Measurements from ENCODE around the gene RNGTT. TPM values are rescaled to one million over a fixed set of nuclear protein-coding genes. Genes with fewer than 3 reads are reported as not detected.
"Not testable (repeated sequence)": the region's sequence is repeated elsewhere in the genome, so short reads cannot be mapped to it uniquely, and the experiment has no call there.

Gene RNGTT
- total RNA-seq, 1 experiment from 2014 or later = 18.2 TPM

DNA sequence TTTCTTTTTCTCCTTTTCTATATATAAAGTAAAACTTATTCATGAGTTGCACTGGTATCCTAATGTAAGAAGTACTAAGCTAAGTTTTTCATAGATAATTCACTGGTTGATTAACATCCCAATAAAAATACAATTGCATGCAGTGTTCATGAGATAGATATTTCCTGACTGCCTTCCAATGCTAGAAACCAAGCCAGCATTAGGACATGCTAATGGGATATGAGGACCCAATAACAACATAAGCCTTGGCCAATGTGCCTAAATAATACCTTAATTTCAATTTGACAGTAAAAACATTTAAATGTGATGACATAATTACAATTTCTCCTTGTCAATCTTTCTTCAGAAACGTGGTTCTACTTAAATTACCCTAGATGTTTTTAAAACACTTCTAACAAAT, 152.7 kb downstream of the RNGTT start:
- DNase-seq (ENCODE audit: low spot score) = no peak

- DNase-seq (ENCODE audit: low spot score) = no peak
These were observed 153.3 kb downstream of the RNGTT start for GRCh38 chr6:88810089-88810488.

GRCh38 chr6:88808381-88808780, 155.0 kb downstream of the RNGTT start:
- no peak for DNase-seq (ENCODE audit: low spot score)

DNA sequence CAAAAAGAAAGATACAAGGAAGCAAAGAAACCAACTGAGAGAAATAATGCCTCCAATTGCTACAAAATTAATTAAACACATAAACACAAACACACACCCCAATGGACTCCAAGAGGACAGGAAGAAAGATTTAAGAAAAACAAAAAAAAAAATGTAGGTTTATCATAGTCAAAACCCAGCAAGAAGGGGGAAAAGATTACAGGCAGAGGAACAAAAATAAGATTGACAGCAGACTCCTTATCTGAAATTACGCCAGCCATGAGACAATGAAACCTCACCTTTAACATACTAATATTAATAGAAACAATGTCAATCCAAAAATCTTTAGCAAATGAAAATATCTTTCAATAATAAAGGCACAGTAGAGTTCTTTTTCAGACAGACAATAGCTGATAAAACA, 155.8 kb downstream of the RNGTT start:
- DNase-seq (ENCODE audit: low spot score) = no peak

GRCh38 chr6:88806728-88807127, 156.7 kb downstream of the RNGTT start:
- DNase-seq (ENCODE audit: low spot score) = no peak

- DNase-seq (ENCODE audit: low spot score) = no peak
These were observed 158.7 kb downstream of the RNGTT start for GRCh38 chr6:88804701-88805100.

DNA sequence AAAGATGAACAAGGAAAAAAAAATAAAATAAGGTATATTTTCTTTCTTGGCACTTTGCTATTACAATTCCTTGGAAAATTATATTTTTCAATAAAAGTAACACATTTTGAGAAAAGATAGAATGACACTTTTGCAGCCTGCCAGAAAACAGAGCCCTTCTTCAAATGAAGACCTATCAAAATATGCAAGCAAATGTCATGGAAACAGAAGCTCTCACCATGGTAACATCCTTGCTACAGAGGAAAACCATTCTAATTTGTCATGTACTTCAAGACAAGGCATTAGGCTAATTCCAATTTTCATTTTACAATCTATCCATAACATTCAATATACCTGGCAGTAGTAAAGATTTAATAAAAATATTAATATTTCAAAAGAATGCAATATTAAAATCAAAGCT, 177.9 kb downstream of the RNGTT start:
- DNase-seq (ENCODE audit: low spot score) = no peak

DNA sequence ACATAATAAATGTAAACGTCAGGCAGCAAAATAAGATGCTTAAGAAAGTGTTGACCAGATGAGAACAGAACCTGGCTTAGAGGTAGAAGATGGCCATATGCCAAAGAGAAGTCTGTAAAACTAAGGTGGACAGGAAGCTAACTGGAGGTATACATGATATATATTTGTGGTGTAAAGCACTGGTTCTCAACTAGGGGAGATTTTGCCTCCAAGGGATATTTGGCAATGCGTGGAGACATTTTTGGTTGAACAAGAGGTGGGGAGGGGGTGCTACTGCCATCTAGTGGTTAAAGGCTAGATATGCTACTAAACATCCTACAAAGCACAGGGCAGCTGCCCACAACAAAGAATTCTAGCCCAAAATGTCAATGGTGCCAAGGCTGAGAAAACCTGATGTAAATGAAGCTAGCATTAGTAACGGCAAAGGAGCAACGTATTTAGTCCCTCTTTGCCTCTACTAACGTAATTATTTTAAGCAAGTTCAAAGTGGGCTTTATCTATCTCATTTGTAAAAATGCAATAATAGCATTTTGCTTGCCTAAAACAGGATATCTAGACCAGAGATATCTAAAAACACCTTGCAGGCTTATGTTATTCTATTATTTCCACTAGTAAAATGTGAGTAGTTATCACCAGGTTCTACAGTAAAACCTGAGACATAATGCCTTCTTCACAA, 182.6 kb downstream of the RNGTT start:
- DNase-seq (ENCODE audit: low spot score) = peak; percentile 65

DNA sequence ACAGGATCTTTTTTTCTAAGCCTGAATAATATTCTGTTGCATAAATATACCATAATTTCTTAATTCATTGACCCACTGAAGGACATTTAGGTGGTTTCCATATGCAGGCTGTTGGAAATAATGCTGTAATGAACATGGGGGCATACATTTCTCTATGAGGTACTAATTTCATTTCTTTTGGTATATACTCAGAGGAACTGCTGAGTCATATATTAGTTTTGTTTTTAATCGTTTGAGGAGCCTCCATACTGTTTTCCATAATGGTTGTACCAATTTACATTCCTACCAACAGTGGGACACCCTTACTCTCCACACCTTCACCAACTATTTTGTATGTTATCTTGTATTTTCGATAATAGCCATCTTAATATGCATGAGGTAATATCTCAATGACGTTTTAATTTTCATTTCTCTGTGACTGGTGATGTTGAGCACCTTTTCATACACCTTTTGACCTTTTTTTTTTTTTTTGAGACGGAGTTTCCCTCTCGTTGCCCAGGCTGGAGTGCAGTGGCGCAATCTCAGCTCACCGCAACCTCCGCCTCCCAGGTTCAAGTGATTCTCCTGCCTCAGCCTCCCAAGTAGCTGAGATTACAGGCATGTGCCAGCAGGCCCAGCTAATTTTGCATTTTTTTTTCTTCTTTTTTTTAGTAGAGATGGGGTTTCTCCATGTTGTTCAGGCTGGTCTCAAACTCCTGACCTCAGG, 187.4 kb downstream of the RNGTT start:
- DNase-seq (ENCODE audit: low spot score) = no peak

- not testable (repeated sequence) for DNase-seq (ENCODE audit: low spot score)
These were observed 195.3 kb downstream of the RNGTT start for GRCh38 chr6:88768114-88768513.

DNA sequence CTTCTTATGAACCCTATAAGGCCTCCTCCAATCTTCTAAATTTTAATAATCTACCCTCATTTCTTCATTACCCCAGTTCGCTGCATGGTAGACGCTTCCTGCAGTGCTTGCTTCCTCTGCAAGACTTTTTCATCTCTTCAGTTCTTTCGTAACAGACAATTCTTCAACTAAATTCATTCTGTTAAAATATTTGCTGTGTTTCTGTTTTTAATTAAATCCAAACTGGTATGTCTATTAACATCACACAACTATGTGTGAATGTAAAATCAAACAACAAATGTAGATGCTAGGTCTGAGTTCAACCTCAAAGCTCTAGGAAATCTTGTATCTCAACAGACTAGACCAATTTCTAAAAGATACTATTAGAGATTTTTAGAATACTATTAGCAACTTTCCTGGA, 199.3 kb downstream of the RNGTT start:
- DNase-seq (ENCODE audit: low spot score) = no peak

GRCh38 chr6:88763160-88763559, 200.3 kb downstream of the RNGTT start:
- DNase-seq (ENCODE audit: low spot score) = peak; percentile 2

DNA sequence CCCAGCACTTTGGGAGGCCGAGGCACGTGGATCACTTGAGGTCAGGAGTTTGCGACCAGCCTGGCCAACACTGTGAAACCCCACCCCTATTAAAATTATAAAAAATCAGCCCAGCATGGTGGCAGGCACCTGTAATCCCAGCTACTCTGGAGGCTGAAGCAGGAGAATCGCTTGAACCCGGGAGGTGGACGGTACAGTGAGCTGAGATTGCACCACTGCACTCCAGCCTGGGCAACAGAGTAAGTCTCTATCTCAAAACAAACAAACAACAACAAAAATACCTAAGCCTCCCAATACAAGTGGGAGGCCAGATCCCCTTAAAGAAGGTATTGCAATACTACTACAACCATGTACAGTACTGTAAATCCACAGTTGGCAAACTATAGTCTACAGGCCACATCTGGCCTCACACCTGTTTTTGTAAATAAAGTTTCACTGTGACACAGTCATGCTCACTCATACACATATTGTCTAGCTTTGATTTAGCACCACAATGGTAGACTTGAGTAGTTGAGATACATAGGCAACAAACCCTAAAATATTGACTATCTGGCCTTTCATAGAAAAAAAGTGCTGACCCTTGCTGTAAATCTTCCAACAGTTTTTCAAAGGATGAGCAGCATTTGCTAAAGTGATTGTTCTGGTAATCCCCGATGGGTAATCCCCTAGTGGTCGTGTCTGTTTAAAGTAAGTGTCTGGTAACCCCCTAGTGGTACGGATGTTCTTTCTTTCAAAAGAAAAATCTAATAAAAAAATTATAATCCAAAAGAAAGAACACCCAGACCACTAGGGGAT, 202.0 kb downstream of the RNGTT start:
- DNase-seq (ENCODE audit: low spot score) = no peak

DNA sequence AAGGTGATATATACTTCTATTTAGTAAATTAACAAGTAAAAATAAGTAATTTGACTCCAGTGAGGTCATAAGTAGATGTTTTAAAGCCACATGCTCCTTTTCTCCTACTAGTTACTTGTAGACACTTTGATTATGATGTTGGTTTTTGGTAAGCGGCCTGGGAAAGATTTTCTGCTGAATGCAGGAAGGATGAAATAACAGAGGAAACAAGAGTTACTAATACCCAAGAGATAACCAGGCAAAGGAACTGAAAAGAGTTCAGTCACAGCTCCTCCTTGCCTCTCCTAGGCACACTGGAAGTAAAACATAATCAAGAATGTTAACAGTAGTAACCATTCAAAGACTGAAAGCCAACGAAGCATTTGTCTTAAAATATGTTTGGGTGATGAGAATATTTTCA, 203.3 kb downstream of the RNGTT start:
- no peak for DNase-seq (ENCODE audit: low spot score)

GRCh38 chr6:88750936-88751335, 212.5 kb downstream of the RNGTT start:
- no peak for DNase-seq (ENCODE audit: low spot score)

DNA sequence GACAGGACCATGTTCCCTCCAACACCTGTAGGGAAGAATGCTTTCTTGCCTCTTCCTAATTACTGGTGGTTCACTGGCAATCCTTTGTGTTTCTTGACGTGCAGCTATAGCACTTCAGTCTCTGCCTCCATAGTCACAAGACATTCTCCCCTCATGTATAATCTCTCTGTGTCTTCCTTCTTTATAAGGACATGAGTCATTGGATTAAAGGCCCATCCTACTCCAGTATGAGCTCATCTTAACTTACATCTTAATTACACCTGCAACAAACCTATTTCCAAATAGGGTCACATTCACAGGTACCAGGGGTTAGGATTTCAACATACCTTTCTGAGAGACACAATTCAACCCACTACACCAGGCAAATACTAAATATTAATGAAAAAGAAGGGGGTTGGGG, 213.6 kb downstream of the RNGTT start:
- DNase-seq (ENCODE audit: low spot score) = no peak

GRCh38 chr6:88748141-88748540, 215.3 kb downstream of the RNGTT start:
- DNase-seq (ENCODE audit: low spot score) = no peak

GRCh38 chr6:88741939-88742338, 221.5 kb downstream of the RNGTT start:
- DNase-seq (ENCODE audit: low spot score) = no peak

- DNase-seq (ENCODE audit: low spot score) = no peak
These were observed 222.3 kb downstream of the RNGTT start for GRCh38 chr6:88741071-88741470.

DNA sequence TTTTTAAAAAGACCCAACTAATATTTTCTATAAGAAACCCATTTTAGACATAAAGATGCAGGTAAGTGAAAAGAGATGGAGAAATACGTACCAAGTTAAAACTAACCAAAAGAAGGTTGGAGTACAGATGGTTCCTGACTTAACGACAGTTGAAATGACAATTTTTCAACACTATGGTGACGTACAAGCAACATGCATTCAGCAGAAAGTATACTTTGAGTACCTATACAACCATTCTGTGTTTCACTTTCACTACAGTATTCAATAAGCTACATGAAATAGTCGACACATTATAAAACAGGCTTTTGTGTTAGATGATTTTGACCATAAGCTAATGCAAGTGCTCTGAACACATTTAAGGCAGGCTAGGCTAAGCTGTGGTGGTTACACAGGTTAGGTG, 228.9 kb downstream of the RNGTT start:
- no peak for DNase-seq (ENCODE audit: low spot score)

DNA sequence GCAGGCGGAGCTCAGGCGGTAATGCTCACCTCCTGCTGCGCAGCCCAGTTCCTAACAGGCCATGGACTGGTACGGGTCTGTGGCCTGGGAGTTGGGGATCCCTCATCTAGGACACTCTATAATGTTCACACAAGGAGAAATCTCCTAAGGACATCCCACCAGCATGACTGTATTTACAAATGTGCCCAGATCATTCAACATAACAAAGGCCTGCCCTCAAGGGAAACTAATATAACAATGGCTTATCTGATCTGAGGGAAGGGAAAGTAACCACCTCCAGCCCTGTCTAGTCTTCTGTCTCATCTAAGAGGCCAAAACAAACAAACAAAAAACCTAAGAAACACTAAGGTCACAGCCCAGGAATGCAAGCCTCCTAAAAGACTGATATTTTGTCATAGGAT, 232.8 kb downstream of the RNGTT start:
- DNase-seq (ENCODE audit: low spot score) = peak; percentile 7

GRCh38 chr6:88728756-88729155, 234.7 kb downstream of the RNGTT start:
- no peak for DNase-seq (ENCODE audit: low spot score)

- DNase-seq (ENCODE audit: low spot score) = not testable (repeated sequence)
These were observed 237.0 kb downstream of the RNGTT start for GRCh38 chr6:88726409-88726808.

All from H4 (cell line).